Mesenchymal stem cell (in vitro differentiated cells and primary cell): ENCODE measurements around the gene RIT1.

Experiments used
- DNase-seq: peaks from one replicate; pipeline ENCODE4 v3.0.0-alpha.2; 2013
- H2AFZ ChIP-seq: one replicate; pipeline ENCODE4 v1.6.1; 2013; ENCODE audit warnings: low read depth, mild to moderate bottlenecking, control low read depth, inconsistent platforms, low read length, moderate library complexity
- H2AK5ac ChIP-seq: 2 replicates; pipeline ENCODE4 v1.6.1; 2013; ENCODE audit warnings: low read length, moderate library complexity, mild to moderate bottlenecking, inconsistent platforms; ENCODE audit not compliant: severe bottlenecking
- H2BK120ac ChIP-seq: one replicate; pipeline ENCODE4 v1.6.1; 2013; ENCODE audit warnings: low read depth, mild to moderate bottlenecking, inconsistent platforms, low read length, moderate library complexity
- H2BK12ac ChIP-seq, 2 experiments: one replicate each; pipeline ENCODE4 v1.6.1; 2013; ENCODE audit warnings: inconsistent platforms in 2 of 2, low read length in 2 of 2, mild to moderate bottlenecking in 2 of 2, moderate library complexity in 2 of 2, control low read depth in 1 of 2
- H2BK15ac ChIP-seq: one replicate; pipeline ENCODE4 v1.6.1; 2013; ENCODE audit warnings: mild to moderate bottlenecking, low read depth, inconsistent platforms; ENCODE audit not compliant: poor library complexity, severe bottlenecking
- H2BK5ac ChIP-seq: 2 replicates; pipeline ENCODE4 v1.6.1; 2013; ENCODE audit warnings: low read depth, mild to moderate bottlenecking, low read length, control low read depth, inconsistent platforms; ENCODE audit not compliant: poor library complexity, severe bottlenecking
- H3K14ac ChIP-seq, 2 experiments: one replicate each; pipeline ENCODE4 v1.6.1; 2013; ENCODE audit warnings: inconsistent platforms in 2 of 2, low read length in 2 of 2, control low read depth in 1 of 2, mild to moderate bottlenecking in 1 of 2, moderate library complexity in 1 of 2
- H3K18ac ChIP-seq, 2 experiments: one replicate each; pipeline ENCODE4 v1.6.1; 2013; ENCODE audit warnings: inconsistent platforms in 2 of 2, low read length in 2 of 2, control low read depth in 1 of 2, low read depth in 1 of 2, mild to moderate bottlenecking in 1 of 2
- H3K23ac ChIP-seq, 2 experiments: one replicate each; pipeline ENCODE4 v1.6.1; 2013; ENCODE audit warnings: inconsistent platforms in 2 of 2, low read length in 2 of 2, mild to moderate bottlenecking in 2 of 2, moderate library complexity in 2 of 2, control low read depth in 1 of 2
- H3K27ac ChIP-seq: 2 replicates; pipeline ENCODE4 v1.5.1; 2013; ENCODE audit warnings: mild to moderate bottlenecking, moderate library complexity, low read length, control low read depth, inconsistent platforms; ENCODE audit not compliant: poor library complexity, severe bottlenecking
- H3K27me3 ChIP-seq, 2 experiments: 2 replicates each; pipeline versions ENCODE4 v1.6.1 to v1.7.0; 2013; ENCODE audit warnings: low read length in 2 of 2, mild to moderate bottlenecking in 2 of 2, moderate library complexity in 2 of 2, control low read depth in 1 of 2, inconsistent platforms in 1 of 2; ENCODE audit not compliant: control insufficient read depth in 1 of 2, insufficient read depth in 1 of 2
- H3K36me3 ChIP-seq, 2 experiments: 2 replicates each; pipeline versions ENCODE4 v1.6.1 to v1.7.0; 2013; ENCODE audit warnings: low read length in 2 of 2, control low read depth in 1 of 2, inconsistent platforms in 1 of 2, low read depth in 1 of 2, mild to moderate bottlenecking in 1 of 2; ENCODE audit not compliant: insufficient read depth in 2 of 2, control insufficient read depth in 1 of 2
- H3K4ac ChIP-seq, 2 experiments: one replicate each; pipeline ENCODE4 v1.6.1; 2013; ENCODE audit warnings: inconsistent platforms in 2 of 2, low read length in 2 of 2, mild to moderate bottlenecking in 2 of 2, moderate library complexity in 2 of 2, control low read depth in 1 of 2, low read depth in 1 of 2
- H3K4me1 ChIP-seq: 2 replicates; pipeline ENCODE4 v1.6.1; 2013; ENCODE audit warnings: low read depth, low read length, control low read depth; ENCODE audit not compliant: control insufficient read depth, insufficient read depth
- H3K4me2 ChIP-seq: 2 replicates; pipeline ENCODE4 v1.6.1; 2013; ENCODE audit warnings: low read length, mild to moderate bottlenecking, inconsistent platforms; ENCODE audit not compliant: poor library complexity, severe bottlenecking
- H3K4me3 ChIP-seq, 2 experiments: 2 replicates each; pipeline versions ENCODE4 v1.5.1 to v1.7.0; 2013; ENCODE audit warnings: low read length in 2 of 2, mild to moderate bottlenecking in 2 of 2, control low read depth in 1 of 2, low read depth in 1 of 2; ENCODE audit not compliant: insufficient read depth in 1 of 2
- H3K79me1 ChIP-seq: replicated peaks from 2 replicates; pipeline ENCODE4 v1.6.1; 2013; ENCODE audit warnings: mild to moderate bottlenecking, control low read depth, low read length, inconsistent platforms; ENCODE audit not compliant: poor library complexity, severe bottlenecking
- H3K9ac ChIP-seq: 2 replicates; pipeline ENCODE4 v1.7.0; 2013; ENCODE audit warnings: mild to moderate bottlenecking, low read length, moderate library complexity
- H3K9me3 ChIP-seq: 2 replicates; pipeline ENCODE4 v1.7.0; 2013; ENCODE audit warnings: mild to moderate bottlenecking, low read length; ENCODE audit not compliant: control insufficient read depth
- H4K8ac ChIP-seq: one replicate; pipeline ENCODE4 v1.6.1; 2013; ENCODE audit warnings: inconsistent platforms, mild to moderate bottlenecking, low read length, moderate library complexity
- H4K91ac ChIP-seq: one replicate; pipeline ENCODE4 v1.6.1; 2013; ENCODE audit warnings: mild to moderate bottlenecking, low read length, inconsistent platforms
- WGBS: methylation state at CpG from one replicate; pipeline ENCODE4 v1.1.7; 2013; ENCODE audit warnings: mixed read lengths; 5-methylcytosine and 5-hydroxymethylcytosine counted together

Gene RIT1

DNA sequence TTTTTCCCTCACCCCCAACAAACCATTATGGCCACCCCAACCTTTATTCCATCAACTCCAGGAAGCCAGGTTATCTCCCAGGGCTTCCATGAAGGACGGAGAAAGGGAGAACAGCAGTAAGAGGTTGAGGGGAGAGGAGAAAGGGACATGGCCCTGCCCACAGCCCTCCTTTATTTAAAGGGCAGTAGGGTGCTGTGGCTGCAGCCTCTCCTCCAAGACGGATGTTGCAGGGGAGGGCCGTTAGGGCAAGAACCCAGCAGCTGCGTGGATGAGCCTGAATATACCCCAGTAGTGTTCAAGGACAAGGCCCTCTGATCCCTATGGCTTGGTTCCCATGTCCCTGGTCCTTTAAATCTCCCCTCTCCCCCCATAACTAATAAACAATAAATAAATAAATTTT lies 36.1 kb upstream of the RIT1 start:
- H2BK15ac ChIP-seq: no peak overlapping the region
- no peak overlapping the region for H4K91ac ChIP-seq
- no peak for DNase-seq
- H2BK12ac ChIP-seq: no peak overlapping the region
- H3K23ac ChIP-seq: no peak overlapping the region
- peak overlapping the region; percentile 11 for H2BK5ac ChIP-seq
- H2AFZ ChIP-seq: no peak overlapping the region
- no peak overlapping the region for H3K14ac ChIP-seq
- no peak overlapping the region for H3K18ac ChIP-seq
- H3K4ac ChIP-seq: no peak overlapping the region
- H3K4me1 ChIP-seq: peaks cover 4% of the 10 kb centered on the region
- H2BK120ac ChIP-seq: no peak overlapping the region
- no peak overlapping the region for H3K27ac ChIP-seq
- 91% methylated on average over 4 of the region's 4 CpGs for WGBS
- peaks cover 15% of the 10 kb centered on the region for H3K79me1 ChIP-seq
- H4K8ac ChIP-seq: no peak overlapping the region
- no peak overlapping the region for H3K4me2 ChIP-seq
- H3K9me3 ChIP-seq: no peaks in the 10 kb centered on the region
- peaks cover 66 to 67% of the 10 kb centered on the region in 2 experiments for H3K36me3 ChIP-seq
- peak overlapping the region in 1 of 2 experiments; percentile 23 for H3K4me3 ChIP-seq
- no peak overlapping the region for H2AK5ac ChIP-seq
- H3K27me3 ChIP-seq: no peaks in the 10 kb centered on the region
- H3K9ac ChIP-seq: no peak overlapping the region

GRCh38 chr1:155946633-155947219 lies 35.6 kb upstream of the RIT1 start:
- no peak overlapping the region for H3K23ac ChIP-seq
- H3K9ac ChIP-seq: peak overlapping the region; percentile 3
- H4K8ac ChIP-seq: no peak overlapping the region
- H3K27me3 ChIP-seq: no peaks in the 10 kb centered on the region
- no peak overlapping the region for H3K4me3 ChIP-seq
- H3K79me1 ChIP-seq: peaks cover 9% of the 10 kb centered on the region
- no peak overlapping the region for H2AFZ ChIP-seq
- no peak overlapping the region for H2AK5ac ChIP-seq
- no peaks in the 10 kb centered on the region for H3K9me3 ChIP-seq
- H2BK12ac ChIP-seq: no peak overlapping the region
- no peak overlapping the region for H2BK15ac ChIP-seq
- no peak overlapping the region for H2BK5ac ChIP-seq
- no peak overlapping the region for H4K91ac ChIP-seq
- no peak overlapping the region for H3K14ac ChIP-seq
- H3K18ac ChIP-seq: no peak overlapping the region
- peaks cover 61 to 65% of the 10 kb centered on the region in 2 experiments for H3K36me3 ChIP-seq
- no peak overlapping the region for H2BK120ac ChIP-seq
- no peak for DNase-seq
- no peak overlapping the region for H3K4me2 ChIP-seq
- 98% methylated on average over 6 of the region's 8 CpGs for WGBS
- no peak overlapping the region for H3K27ac ChIP-seq
- H3K4me1 ChIP-seq: peaks cover 6% of the 10 kb centered on the region
- no peak overlapping the region for H3K4ac ChIP-seq

DNA sequence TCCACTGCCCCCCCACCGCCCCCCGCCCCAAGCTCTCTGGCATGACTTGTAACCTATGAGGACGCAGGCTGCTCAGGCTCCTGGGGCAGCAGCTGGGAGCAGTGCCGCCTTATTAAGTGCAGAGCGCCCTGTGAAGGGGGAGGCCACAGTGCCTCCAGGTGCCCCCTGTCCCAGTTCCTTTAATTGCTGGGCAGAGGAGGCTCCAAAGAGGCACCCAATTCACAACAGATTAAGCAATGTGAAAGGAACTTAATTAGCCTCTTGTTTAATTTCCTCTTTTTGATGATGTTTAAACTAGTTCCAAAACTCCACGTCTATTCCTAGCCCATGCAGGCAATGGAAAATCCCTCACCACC lies 33.3 kb upstream of the RIT1 start:
- H2BK5ac ChIP-seq: no peak overlapping the region
- no peaks in the 10 kb centered on the region for H3K27me3 ChIP-seq
- H4K8ac ChIP-seq: no peak overlapping the region
- H3K4ac ChIP-seq: no peak overlapping the region
- no peak overlapping the region for H3K4me2 ChIP-seq
- no peak overlapping the region for H2AK5ac ChIP-seq
- no peaks in the 10 kb centered on the region for H3K9me3 ChIP-seq
- H2AFZ ChIP-seq: no peak overlapping the region
- no peak overlapping the region for H3K27ac ChIP-seq
- H3K9ac ChIP-seq: no peak overlapping the region
- H2BK15ac ChIP-seq: no peak overlapping the region
- H3K18ac ChIP-seq: no peak overlapping the region
- H3K4me3 ChIP-seq: no peak overlapping the region
- H4K91ac ChIP-seq: no peak overlapping the region
- peaks cover 19% of the 10 kb centered on the region for H3K4me1 ChIP-seq
- H3K36me3 ChIP-seq: peaks cover 39 to 42% of the 10 kb centered on the region in 2 experiments
- WGBS: 74% methylated on average over 6 of the region's 6 CpGs
- no peak overlapping the region for H2BK120ac ChIP-seq
- H2BK12ac ChIP-seq: no peak overlapping the region
- H3K79me1 ChIP-seq: peaks cover 2% of the 10 kb centered on the region
- DNase-seq: no peak
- no peak overlapping the region for H3K14ac ChIP-seq
- H3K23ac ChIP-seq: no peak overlapping the region

- no peak overlapping the region for H2BK5ac ChIP-seq
- no peak overlapping the region for H3K18ac ChIP-seq
- no peaks in the 10 kb centered on the region for H3K79me1 ChIP-seq
- no peak overlapping the region for H3K4ac ChIP-seq
- H2AFZ ChIP-seq: no peak overlapping the region
- H4K8ac ChIP-seq: no peak overlapping the region
- no peak overlapping the region for H2BK12ac ChIP-seq
- WGBS: 96% methylated on average over 10 of the region's 11 CpGs
- no peak overlapping the region for H3K23ac ChIP-seq
- no peak overlapping the region for H4K91ac ChIP-seq
- no peaks in the 10 kb centered on the region for H3K9me3 ChIP-seq
- no peak overlapping the region for H3K4me3 ChIP-seq
- H3K14ac ChIP-seq: no peak overlapping the region
- no peaks in the 10 kb centered on the region for H3K27me3 ChIP-seq
- no peak overlapping the region for H3K4me2 ChIP-seq
- no peak overlapping the region for H3K27ac ChIP-seq
- peaks cover 25 to 26% of the 10 kb centered on the region in 2 experiments for H3K36me3 ChIP-seq
- no peak for DNase-seq
- no peak overlapping the region for H2BK120ac ChIP-seq
- peaks cover 19% of the 10 kb centered on the region for H3K4me1 ChIP-seq
- no peak overlapping the region for H3K9ac ChIP-seq
- no peak overlapping the region for H2AK5ac ChIP-seq
- no peak overlapping the region for H2BK15ac ChIP-seq
Measured at GRCh38 chr1:155942578-155943141, 31.5 kb upstream of the RIT1 start.
